CD4-positive, alpha-beta memory T cell (primary cell): Measurements from ENCODE around the gene KANK4. TPM values are rescaled to one million over a fixed set of nuclear protein-coding genes. Genes with fewer than 3 reads are reported as not detected.

Experiments used
- CTCF ChIA-PET: fragments of 350-600 bp; sonication (Branson Sonifier 250); formaldehyde crosslinking; loops from one replicate; lab custom pipeline; 2021; ENCODE audit warnings: inconsistent platforms; ENCODE audit not compliant: partially characterized antibody; lab: Charles Lee
- POLR2A ChIA-PET: fragments of 350-600 bp; sonication (Branson Sonifier 250); formaldehyde crosslinking; loops from one replicate; lab custom pipeline; 2021; ENCODE audit not compliant: partially characterized antibody; lab: Charles Lee
- DNase-seq, 5 donors: peaks; one replicate each; pipeline versions ENCODE4 v3.0.0 to v3.0.0-alpha.2; 2020 to 2022; ENCODE audit warnings: mixed read lengths in 1 of 5
- H3K27ac ChIP-seq: one replicate; pipeline ENCODE4 v1.7.0; 2013; ENCODE audit warnings: low read depth, low read length
- H3K27me3 ChIP-seq: 2 replicates; pipeline ENCODE4 v1.7.0; 2013; ENCODE audit warnings: mild to moderate bottlenecking, low read length, moderate library complexity; ENCODE audit not compliant: insufficient read depth
- H3K36me3 ChIP-seq: 2 replicates; pipeline ENCODE4 v1.7.0; 2013; ENCODE audit warnings: mild to moderate bottlenecking, low read length, moderate library complexity; ENCODE audit not compliant: insufficient read depth
- H3K4me1 ChIP-seq: 2 replicates; pipeline ENCODE4 v1.7.0; 2013; ENCODE audit warnings: mild to moderate bottlenecking, low read length, moderate library complexity; ENCODE audit not compliant: insufficient read depth
- H3K4me3 ChIP-seq, 2 donors: one replicate each; pipeline ENCODE4 v1.7.0; 2013; ENCODE audit warnings: low read length in 2 of 2, mild to moderate bottlenecking in 1 of 2
- H3K9me3 ChIP-seq, 2 donors: one replicate each; pipeline ENCODE4 v1.7.0; 2013; ENCODE audit warnings: low read length in 2 of 2, control low read depth in 1 of 2; ENCODE audit not compliant: control insufficient read depth in 1 of 2
- H3K27ac Mint-ChIP-seq, 7 donors: one replicate each; pipeline ENCODE4 v1.8.0; 2020 to 2021; ENCODE audit warnings: mixed read lengths in 7 of 7, mild to moderate bottlenecking in 6 of 7, inconsistent platforms in 3 of 7, moderate library complexity in 3 of 7
- H3K27me3 Mint-ChIP-seq, 2 donors: one replicate each; pipeline ENCODE4 v1.8.0; 2020 to 2021; ENCODE audit warnings: mixed read lengths in 2 of 2
- H3K36me3 Mint-ChIP-seq, 2 donors: one replicate each; pipeline ENCODE4 v1.8.0; 2020 to 2021; ENCODE audit warnings: mixed read lengths in 2 of 2, inconsistent platforms in 1 of 2, mild to moderate bottlenecking in 1 of 2
- H3K4me1 Mint-ChIP-seq, 4 donors: one replicate each; pipeline ENCODE4 v1.8.0; 2020 to 2021; ENCODE audit warnings: mixed read lengths in 4 of 4, mild to moderate bottlenecking in 1 of 4
- H3K4me3 Mint-ChIP-seq, 8 donors: one replicate each; pipeline ENCODE4 v1.8.0; 2020 to 2021; ENCODE audit warnings: mixed read lengths in 8 of 8, mild to moderate bottlenecking in 7 of 8, moderate library complexity in 6 of 8, inconsistent platforms in 3 of 8
- H3K9me3 Mint-ChIP-seq, 8 donors: one replicate each; pipeline ENCODE4 v1.8.0; 2020 to 2021; ENCODE audit warnings: mixed read lengths in 8 of 8, mild to moderate bottlenecking in 5 of 8, inconsistent platforms in 3 of 8, moderate library complexity in 1 of 8
- intact Hi-C: fragments of 100-400 bp; cut with micrococcal nuclease; formaldehyde crosslinking; loops from one replicate; pipeline ENCODE4 v1.15.1; 2023
- polyA plus RNA-seq, 2 donors: library from polyadenylated mRNA; unstranded; fragments of 300-500 nt; fragmentation: Illumina TruSeq; gene quantifications; one replicate each; pipeline ENCODE4 v1.2.3, GENCODE V29; 2021
- total RNA-seq, 2 experiments: library from RNA; stranded (reverse); gene quantifications; one replicate each; pipeline ENCODE4 v1.2.3, GENCODE V29; 2021

Gene KANK4
- total and polyA plus RNA-seq, 4 experiments from 2014 or later: not detected

- H3K36me3 Mint-ChIP-seq: no peaks in the 10 kb centered on the region
- DNase-seq: no peak
- ChIA-PET POLR2A (no interaction called here), CTCF (no interaction called here)
- no peak overlapping the region for H3K27ac ChIP-seq
- H3K9me3 Mint-ChIP-seq: peaks cover 0 to 2% (median 0%) of the 10 kb centered on the region in 8 donors
- H3K9me3 ChIP-seq: no peaks in the 10 kb centered on the region
- intact Hi-C loops: no loop called here
- peaks cover 0 to 2% of the 10 kb centered on the region in 2 donors for H3K27me3 Mint-ChIP-seq
- H3K27me3 ChIP-seq: no peaks in the 10 kb centered on the region
- no peaks in the 10 kb centered on the region for H3K36me3 ChIP-seq
- H3K4me1 ChIP-seq: no peaks in the 10 kb centered on the region
- no peak overlapping the region for H3K27ac Mint-ChIP-seq
- peaks cover 0 to 2% (median 0%) of the 10 kb centered on the region in 4 donors for H3K4me1 Mint-ChIP-seq
- H3K4me3 Mint-ChIP-seq: no peak overlapping the region
- no peak overlapping the region for H3K4me3 ChIP-seq
Observed at GRCh38 chr1:62358665-62359373, 39.6 kb upstream of the KANK4 start.

- no peak overlapping the region for H3K4me3 Mint-ChIP-seq
- Histone ChIP-seq H3K36me3 (no peaks in the 10 kb centered on the region), H3K27ac (no peak overlapping the region), H3K4me1 (no peaks in the 10 kb centered on the region), H3K9me3 (no peaks in the 10 kb centered on the region), H3K27me3 (no peaks in the 10 kb centered on the region), H3K4me3 (no peak overlapping the region)
- no peaks in the 10 kb centered on the region for H3K36me3 Mint-ChIP-seq
- DNase-seq: no peak
- ChIA-PET CTCF (no interaction called here), POLR2A (no interaction called here)
- peaks cover 0 to 2% (median 0%) of the 10 kb centered on the region in 4 donors for H3K4me1 Mint-ChIP-seq
- H3K27ac Mint-ChIP-seq: peak overlapping the region in 1 of 7 donors; percentile 14
- H3K27me3 Mint-ChIP-seq: peaks cover 0 to 5% of the 10 kb centered on the region in 2 donors
- intact Hi-C loops: no loop called here
- peaks cover 0 to 2% (median 0%) of the 10 kb centered on the region in 8 donors for H3K9me3 Mint-ChIP-seq
Observed at GRCh38 chr1:62357916-62358315, 38.7 kb upstream of the KANK4 start.

- Mint-ChIP-seq H3K9me3 (no peaks in the 10 kb centered on the region), H3K4me1 (peaks cover 0 to 2% (median 0%) of the 10 kb centered on the region in 4 donors), H3K27ac (no peak overlapping the region), H3K36me3 (no peaks in the 10 kb centered on the region), H3K27me3 (peaks cover 0 to 5% of the 10 kb centered on the region in 2 donors), H3K4me3 (no peak overlapping the region)
- Histone ChIP-seq H3K27ac (no peak overlapping the region), H3K9me3 (no peaks in the 10 kb centered on the region), H3K4me3 (no peak overlapping the region), H3K27me3 (no peaks in the 10 kb centered on the region), H3K4me1 (no peaks in the 10 kb centered on the region), H3K36me3 (no peaks in the 10 kb centered on the region)
- intact Hi-C loops: no loop called here
- CTCF ChIA-PET: no interaction called here
- DNase-seq: no peak
- POLR2A ChIA-PET: no interaction called here
Observed at GRCh38 chr1:62356257-62356835, 37.1 kb upstream of the KANK4 start.

- Mint-ChIP-seq H3K9me3 (no peaks in the 10 kb centered on the region), H3K4me3 (no peak overlapping the region), H3K36me3 (no peaks in the 10 kb centered on the region), H3K4me1 (peaks cover 0 to 2% (median 0%) of the 10 kb centered on the region in 4 donors), H3K27me3 (peaks cover 0 to 5% of the 10 kb centered on the region in 2 donors), H3K27ac (no peak overlapping the region)
- no peaks in the 10 kb centered on the region for H3K36me3 ChIP-seq
- H3K4me3 ChIP-seq: no peak overlapping the region
- POLR2A ChIA-PET: no interaction called here
- H3K9me3 ChIP-seq: no peaks in the 10 kb centered on the region
- intact Hi-C loops: no loop called here
- no peaks in the 10 kb centered on the region for H3K27me3 ChIP-seq
- no peak overlapping the region for H3K27ac ChIP-seq
- DNase-seq: no peak
- H3K4me1 ChIP-seq: no peaks in the 10 kb centered on the region
- CTCF ChIA-PET: no interaction called here
Observed at GRCh38 chr1:62355095-62355494, 35.9 kb upstream of the KANK4 start.

- no peak overlapping the region for H3K27ac ChIP-seq
- Mint-ChIP-seq H3K27me3 (peaks cover 0 to 5% of the 10 kb centered on the region in 2 donors), H3K4me3 (no peak overlapping the region), H3K4me1 (no peaks in the 10 kb centered on the region), H3K36me3 (no peaks in the 10 kb centered on the region), H3K27ac (peak overlapping the region in 1 of 7 donors; percentile 72), H3K9me3 (no peaks in the 10 kb centered on the region)
- H3K9me3 ChIP-seq: no peaks in the 10 kb centered on the region
- H3K36me3 ChIP-seq: no peaks in the 10 kb centered on the region
- CTCF ChIA-PET: no interaction called here
- no peaks in the 10 kb centered on the region for H3K4me1 ChIP-seq
- no peak overlapping the region for H3K4me3 ChIP-seq
- no peaks in the 10 kb centered on the region for H3K27me3 ChIP-seq
- no peak for DNase-seq
- intact Hi-C loops: no loop called here
- POLR2A ChIA-PET: no interaction called here
Observed at GRCh38 chr1:62353853-62354252, 34.6 kb upstream of the KANK4 start.

- H3K4me1 ChIP-seq: no peaks in the 10 kb centered on the region
- Mint-ChIP-seq H3K27ac (peak overlapping the region in 1 of 7 donors; percentile 37), H3K4me3 (no peak overlapping the region), H3K27me3 (peaks cover 0 to 3% of the 10 kb centered on the region in 2 donors), H3K9me3 (no peaks in the 10 kb centered on the region), H3K36me3 (no peaks in the 10 kb centered on the region), H3K4me1 (no peaks in the 10 kb centered on the region)
- intact Hi-C loops: no loop called here
- CTCF ChIA-PET: no interaction called here
- H3K27me3 ChIP-seq: no peaks in the 10 kb centered on the region
- no peaks in the 10 kb centered on the region for H3K9me3 ChIP-seq
- no peak overlapping the region for H3K27ac ChIP-seq
- POLR2A ChIA-PET: no interaction called here
- H3K4me3 ChIP-seq: no peak overlapping the region
- DNase-seq: no peak
- H3K36me3 ChIP-seq: no peaks in the 10 kb centered on the region
Observed at GRCh38 chr1:62352387-62352786, 33.2 kb upstream of the KANK4 start.

GRCh38 chr1:62349470-62350233, 30.4 kb upstream of the KANK4 start:
- Mint-ChIP-seq H3K27me3 (peaks cover 0 to 3% of the 10 kb centered on the region in 2 donors), H3K36me3 (no peaks in the 10 kb centered on the region), H3K9me3 (peaks cover 0 to 2% (median 0%) of the 10 kb centered on the region in 8 donors), H3K4me3 (no peak overlapping the region), H3K4me1 (no peaks in the 10 kb centered on the region), H3K27ac (no peak overlapping the region)
- H3K4me1 ChIP-seq: no peaks in the 10 kb centered on the region
- no peak for DNase-seq
- H3K27me3 ChIP-seq: no peaks in the 10 kb centered on the region
- no peak overlapping the region for H3K4me3 ChIP-seq
- intact Hi-C loops: no loop called here
- ChIA-PET CTCF (no interaction called here), POLR2A (no interaction called here)
- no peaks in the 10 kb centered on the region for H3K36me3 ChIP-seq
- H3K9me3 ChIP-seq: no peaks in the 10 kb centered on the region
- no peak overlapping the region for H3K27ac ChIP-seq
